Neural progenitor cell (in vitro differentiated cells): ENCODE data around the gene PSMC3IP.

Source experiments
- EZH2 ChIP-seq: fragments of 200-600 bp; sonication (generic); IDR thresholded peaks from 2 replicates; pipeline ENCODE4 v1.6.1; 2017; ENCODE audit warnings: antibody characterized with exemption, mild to moderate bottlenecking, moderate library complexity
- TF ChIP-seq, protein P1 (sequence below): fragments of 200-600 bp; sonication (generic); IDR thresholded peaks from 2 replicates; pipeline ENCODE4 v1.5.1; 2017; ENCODE audit warnings: antibody characterized with exemption, mild to moderate bottlenecking

DNA sequence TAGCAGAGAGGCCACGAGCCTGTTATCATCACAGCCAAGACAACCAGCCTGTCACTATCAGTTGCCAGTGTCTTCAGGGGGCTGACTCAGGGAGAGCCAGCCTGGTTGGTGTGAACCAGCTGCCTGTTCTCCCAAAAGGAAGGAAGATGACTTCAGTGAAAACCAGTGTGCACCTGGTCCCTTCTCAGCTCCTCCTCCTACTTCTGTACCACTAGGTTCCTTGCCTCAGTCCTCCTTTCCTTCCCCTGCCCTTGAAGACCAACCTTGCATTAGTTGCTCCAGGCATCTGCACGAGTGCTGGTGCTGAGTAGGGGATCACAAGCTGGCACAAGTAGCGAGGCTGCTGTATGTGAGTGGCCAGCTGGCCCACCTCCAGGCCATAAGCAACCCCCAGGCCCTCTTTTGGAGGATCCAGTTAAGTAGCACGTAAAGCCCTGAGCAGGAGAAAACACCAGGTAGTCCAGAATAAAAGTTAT lies 40.5 kb upstream of the PSMC3IP start:
- TF ChIP-seq, protein P1, sequence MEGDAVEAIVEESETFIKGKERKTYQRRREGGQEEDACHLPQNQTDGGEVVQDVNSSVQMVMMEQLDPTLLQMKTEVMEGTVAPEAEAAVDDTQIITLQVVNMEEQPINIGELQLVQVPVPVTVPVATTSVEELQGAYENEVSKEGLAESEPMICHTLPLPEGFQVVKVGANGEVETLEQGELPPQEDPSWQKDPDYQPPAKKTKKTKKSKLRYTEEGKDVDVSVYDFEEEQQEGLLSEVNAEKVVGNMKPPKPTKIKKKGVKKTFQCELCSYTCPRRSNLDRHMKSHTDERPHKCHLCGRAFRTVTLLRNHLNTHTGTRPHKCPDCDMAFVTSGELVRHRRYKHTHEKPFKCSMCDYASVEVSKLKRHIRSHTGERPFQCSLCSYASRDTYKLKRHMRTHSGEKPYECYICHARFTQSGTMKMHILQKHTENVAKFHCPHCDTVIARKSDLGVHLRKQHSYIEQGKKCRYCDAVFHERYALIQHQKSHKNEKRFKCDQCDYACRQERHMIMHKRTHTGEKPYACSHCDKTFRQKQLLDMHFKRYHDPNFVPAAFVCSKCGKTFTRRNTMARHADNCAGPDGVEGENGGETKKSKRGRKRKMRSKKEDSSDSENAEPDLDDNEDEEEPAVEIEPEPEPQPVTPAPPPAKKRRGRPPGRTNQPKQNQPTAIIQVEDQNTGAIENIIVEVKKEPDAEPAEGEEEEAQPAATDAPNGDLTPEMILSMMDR, result no peak
- TF ChIP-seq EZH2, result no peak
